ENCODE measurements around the gene NEK4. TPM values are rescaled to one million over a fixed set of nuclear protein-coding genes. Genes with fewer than 3 reads are reported as not detected.
"Not testable (repeated sequence)": the region's sequence is repeated elsewhere in the genome, so short reads cannot be mapped to it uniquely, and the experiment has no call there.

The NEK4 gene
- polyA plus RNA-seq, 3 donors, result 5.3 to 6.2 (median 5.4) TPM

DNA sequence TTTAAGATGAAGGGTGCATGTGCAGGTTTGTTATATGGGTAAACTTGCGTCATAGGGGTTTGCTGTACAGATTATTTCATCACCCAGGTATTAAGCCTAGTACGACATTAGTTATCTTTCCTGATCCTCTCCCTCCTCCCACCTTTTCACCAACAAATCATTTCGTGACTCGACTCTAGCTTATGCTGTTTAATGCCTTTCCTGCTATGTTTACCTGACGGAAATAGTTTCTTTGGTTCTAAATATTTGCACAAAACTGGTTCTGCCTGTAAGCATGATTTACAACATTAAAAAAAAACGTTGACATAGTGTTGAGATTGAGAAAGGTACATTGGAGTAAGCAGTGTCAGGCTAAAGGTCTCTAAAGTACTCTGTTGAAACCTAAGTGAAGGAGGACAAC, 82.5 kb downstream of the NEK4 start:
- WGBS, 3 donors, result 38 to 81% (median 70%) methylated on average over 6 of the region's 6 CpGs
- H3K27ac ChIP-seq (ENCODE audit: low read depth, low read length), result no peak overlapping the region

DNA sequence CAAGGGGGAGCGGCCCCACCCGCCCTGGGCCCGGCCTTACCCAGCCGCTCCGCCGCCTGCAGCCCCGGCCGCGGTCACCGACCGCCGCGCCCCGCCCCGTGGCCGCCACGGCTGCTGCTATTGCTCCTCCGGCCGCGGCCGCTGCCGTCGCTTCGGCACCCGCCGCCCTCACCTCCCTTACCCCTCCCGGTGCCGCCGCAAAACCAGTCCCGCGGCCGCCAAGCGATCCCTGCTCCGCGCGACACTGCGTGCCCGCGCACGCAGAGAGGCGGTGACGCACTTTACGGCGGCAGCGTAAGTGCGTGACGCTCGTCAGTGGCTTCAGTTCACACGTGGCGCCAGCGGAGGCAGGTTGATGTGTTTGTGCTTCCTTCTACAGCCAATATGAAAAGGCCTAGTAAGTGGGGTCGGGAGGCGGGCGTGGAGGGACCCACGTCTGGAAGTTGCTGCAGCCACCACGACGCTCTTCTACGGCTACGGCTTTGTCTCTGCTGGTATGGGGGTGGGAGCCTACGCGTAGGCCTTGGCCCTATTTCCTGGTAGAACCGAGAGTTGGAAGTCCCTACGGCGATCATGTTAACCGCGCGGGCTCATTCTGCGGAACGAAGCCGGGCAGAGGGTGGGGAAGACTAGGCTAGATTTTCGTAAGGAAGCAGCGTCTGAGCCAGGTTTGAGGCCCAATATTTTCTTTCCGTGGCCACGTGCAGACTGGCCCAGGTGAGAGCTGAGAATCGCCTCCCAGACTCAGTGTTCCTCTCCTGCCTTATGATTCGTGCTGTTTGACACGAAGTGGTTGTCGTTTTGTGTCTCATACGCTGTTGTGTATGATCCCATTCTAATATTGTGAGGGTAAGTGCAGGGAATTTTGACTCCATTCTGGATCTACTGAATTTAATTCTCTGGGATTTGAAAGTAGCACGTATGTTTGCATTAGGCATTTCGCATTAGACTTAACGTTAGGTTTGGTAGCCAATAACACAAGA, 84.7 kb downstream of the NEK4 start, which contains the start of the genes GNL3 and PBRM1:
Gene GNL3 (plus strand): TSS at position 324 of the 983 bp plus-strand sequence. CDS start 61 bp downstream, at position 385.
Gene PBRM1 (minus strand): TSS at position 205 of the 983 bp plus-strand sequence.
- H3K27ac ChIP-seq (ENCODE audit: low read depth, low read length), result peak within 1 kb of the TSS; percentile 88
- WGBS, 3 donors, result 0 to 1% (median 1%) methylated on average over 67 to 82 of the region's 82 CpGs

DNA sequence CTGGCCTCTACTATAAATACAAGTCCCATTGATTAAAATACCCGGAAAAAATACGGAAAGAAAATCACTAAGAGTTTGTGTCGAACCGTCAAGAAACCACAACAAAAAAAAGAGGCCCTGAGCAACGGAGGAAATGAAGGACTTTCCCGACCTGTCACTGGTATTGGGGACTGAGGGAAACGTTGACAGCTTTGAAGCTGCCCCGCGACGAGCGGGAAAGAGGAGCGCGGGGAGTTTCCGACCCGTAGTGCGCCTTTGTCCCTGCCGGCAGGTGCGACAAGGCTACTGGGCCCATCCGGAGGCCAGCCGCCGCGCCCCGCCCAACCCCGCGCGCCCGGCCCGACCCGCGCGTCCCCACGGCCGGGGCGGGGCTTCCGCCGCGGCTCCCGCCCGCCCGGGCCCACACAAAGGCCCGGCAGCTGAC, 85.4 kb downstream of the NEK4 start:
- 0% methylated on average over 24 to 41 of the region's 41 CpGs for WGBS, 3 donors
- H3K27ac ChIP-seq (ENCODE audit: low read depth, low read length), result peak overlapping the region; percentile 88

DNA sequence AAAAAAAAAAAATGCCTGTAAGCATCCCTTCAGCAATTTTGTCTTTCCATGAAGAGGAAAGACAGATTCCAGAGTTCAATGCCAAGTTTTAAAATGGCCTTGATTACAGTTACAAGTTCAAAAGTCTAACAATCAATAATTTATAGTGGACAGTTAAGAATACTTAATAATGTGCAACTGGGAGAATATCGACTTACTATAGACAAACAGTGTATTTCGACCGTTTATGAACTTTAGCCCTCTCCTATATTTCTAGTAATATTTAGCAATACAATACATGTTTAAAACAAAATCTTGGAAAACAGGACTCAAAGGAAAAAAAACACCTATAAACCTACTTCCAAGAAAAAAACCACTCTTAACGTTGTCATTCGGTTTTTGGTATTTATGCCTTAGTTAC, 86.6 kb downstream of the NEK4 start:
- WGBS, 3 donors, result 19 to 55% (median 53%) methylated on average over 5 of the region's 5 CpGs
- no peak overlapping the region for H3K27ac ChIP-seq (ENCODE audit: low read depth, low read length)

DNA sequence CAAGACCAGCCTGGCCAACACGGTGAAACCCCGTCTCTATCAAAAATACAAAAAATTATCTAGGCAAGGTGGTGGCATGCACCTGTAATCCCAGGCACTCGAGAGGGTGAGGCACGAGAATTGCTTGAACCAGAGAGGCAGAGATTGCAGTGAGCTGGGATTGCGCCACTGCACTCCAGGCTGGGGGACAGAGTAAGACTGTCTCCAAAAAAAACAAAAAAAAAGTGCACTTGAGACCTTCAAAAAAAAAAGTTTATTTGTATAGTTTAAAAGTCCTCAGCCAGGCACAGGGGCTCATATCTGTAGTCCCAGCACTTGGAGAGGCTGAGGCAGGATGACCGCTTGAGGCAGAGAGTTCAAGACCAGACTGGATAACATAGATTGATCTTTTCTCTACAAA, 87.1 kb downstream of the NEK4 start:
- no peak overlapping the region for H3K27ac ChIP-seq (ENCODE audit: low read depth, low read length)

DNA sequence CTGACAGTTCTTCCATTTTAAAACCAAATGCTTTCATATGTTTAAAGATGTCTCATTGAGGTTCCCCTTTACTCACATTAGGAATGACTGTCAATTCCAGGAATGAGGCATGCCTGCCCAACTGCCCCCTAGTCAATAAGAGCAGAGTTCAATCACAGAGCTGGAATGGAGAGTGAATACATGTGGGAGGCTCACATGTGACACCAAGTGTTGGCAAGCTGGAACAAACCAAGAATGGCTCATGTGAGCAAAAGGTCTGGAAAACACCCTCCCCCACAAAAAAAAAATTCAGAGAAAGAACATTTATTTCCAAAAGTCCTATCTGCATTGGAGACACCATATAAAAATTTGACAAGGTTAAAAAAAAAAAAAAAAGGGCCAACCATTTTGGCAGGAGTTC, 88.7 kb downstream of the NEK4 start:
- H3K27ac ChIP-seq (ENCODE audit: low read depth, low read length), result no peak overlapping the region

More for the DNA sequence above, 87.1 kb downstream of the NEK4 start:
- WGBS, 3 donors, result 66 to 70% (median 70%) methylated on average over 6 of the region's 6 CpGs

DNA sequence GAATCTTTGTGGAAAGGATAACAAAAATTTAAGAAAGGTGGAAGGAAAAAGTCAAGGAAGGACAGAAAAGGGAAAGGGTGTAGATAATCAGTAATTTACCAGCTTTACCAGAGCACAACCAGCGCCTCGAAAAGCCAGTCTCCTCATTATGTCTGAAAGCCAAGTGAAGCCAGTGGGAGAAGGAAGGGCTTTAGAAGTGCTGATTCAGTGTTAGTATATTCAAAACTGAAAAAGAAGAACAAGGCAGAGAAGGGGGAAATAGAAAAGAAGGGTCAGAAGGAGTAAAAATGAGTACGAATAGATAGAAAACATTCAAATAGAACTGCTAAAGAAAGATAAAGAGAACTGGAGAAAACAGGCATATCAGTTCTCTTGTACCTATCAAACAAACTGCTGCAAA, 89.1 kb downstream of the NEK4 start:
- no peak overlapping the region for H3K27ac ChIP-seq (ENCODE audit: low read depth, low read length)
- WGBS, 3 donors, result 35 to 49% (median 36%) methylated on average over 3 of the region's 3 CpGs

DNA sequence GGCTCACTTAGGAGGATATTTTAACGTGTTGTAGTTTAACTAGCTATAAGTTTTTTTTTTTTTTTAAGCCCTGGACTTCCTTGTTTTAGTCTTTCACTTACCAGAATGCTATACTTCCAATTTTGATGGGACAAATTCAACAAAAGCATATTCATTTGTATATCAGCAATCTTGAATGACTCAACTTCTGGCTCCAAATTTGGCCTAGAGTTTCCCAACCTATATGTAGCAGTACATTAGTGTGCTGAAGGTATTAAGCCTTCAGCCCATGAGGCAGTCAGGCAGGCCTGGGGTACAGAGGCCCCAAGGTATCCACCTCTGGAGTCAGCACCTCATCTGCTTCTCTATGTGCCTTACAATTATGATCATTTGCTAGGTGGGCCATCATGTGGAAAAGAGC, 90.9 kb downstream of the NEK4 start:
- 9 to 60% (median 59%) methylated on average over 1 of the region's 1 CpG for WGBS, 3 donors

DNA sequence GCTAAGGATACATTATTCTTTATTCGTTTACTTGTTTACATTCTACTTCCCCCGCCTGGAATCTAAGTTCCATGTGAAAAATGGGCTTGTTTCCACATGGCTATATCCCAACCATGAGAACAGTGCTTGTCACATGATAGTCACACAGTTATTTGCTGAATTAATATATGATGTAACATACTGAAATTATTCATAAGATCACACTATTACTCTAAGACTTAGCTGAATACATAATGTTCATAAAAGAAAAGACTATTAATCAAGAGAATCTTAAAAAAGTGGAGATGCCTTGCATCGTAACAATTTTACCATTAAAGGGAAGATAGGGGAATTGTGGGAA, 91.6 kb downstream of the NEK4 start:
- 59 to 92% (median 91%) methylated on average over 3 of the region's 3 CpGs for WGBS, 3 donors

More for the DNA sequence above, 90.9 kb downstream of the NEK4 start:
- no peak overlapping the region for H3K27ac ChIP-seq (ENCODE audit: low read depth, low read length)

DNA sequence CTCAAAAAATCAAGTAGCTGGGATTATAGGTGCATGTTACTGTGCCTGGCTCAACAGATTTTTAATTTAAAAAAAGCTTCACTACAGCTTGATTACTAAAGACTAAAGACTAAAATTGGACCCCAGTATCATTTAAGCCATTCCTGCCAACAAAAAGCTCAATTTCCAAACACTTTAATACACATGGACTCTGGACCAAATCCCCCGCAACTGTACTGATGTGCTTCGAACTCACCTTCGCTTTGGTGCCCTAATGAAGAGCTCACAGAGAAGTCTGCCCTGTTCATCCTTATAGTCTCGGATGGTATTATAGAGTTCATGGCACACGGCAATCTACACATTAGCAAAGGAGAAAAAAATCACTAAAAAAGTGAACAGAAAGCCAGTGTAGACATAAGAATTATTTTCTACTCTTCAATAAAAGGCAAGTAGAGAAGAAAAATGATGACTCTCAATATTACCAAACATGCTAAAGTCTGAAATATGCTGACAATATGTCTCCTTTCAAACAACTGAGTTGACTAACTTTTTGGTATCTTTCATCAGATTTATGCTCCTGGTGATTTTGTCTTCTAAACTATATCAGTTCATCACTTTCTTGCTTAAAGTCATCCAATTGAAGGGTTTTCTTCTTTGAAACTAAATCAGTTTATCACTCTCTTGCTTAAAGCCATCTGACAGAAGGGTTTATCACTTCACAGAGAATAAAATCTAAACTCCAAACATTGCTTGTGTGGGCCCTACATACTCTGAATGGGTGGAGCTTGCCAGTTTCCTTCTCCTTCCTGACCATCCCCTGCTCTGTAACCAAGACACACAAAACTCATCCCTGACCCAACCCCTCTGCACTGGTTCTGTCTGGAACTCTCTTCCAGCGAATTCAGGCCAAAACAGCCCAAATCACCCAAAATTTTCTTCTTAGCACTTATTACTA, 92.2 kb downstream of the NEK4 start:
- H3K27ac ChIP-seq (ENCODE audit: low read depth, low read length), result no peak overlapping the region
- 94 to 98% (median 94%) methylated on average over 6 of the region's 6 CpGs for WGBS, 3 donors

More for the DNA sequence above, 91.6 kb downstream of the NEK4 start:
- H3K27ac ChIP-seq (ENCODE audit: low read depth, low read length), result no peak overlapping the region

DNA sequence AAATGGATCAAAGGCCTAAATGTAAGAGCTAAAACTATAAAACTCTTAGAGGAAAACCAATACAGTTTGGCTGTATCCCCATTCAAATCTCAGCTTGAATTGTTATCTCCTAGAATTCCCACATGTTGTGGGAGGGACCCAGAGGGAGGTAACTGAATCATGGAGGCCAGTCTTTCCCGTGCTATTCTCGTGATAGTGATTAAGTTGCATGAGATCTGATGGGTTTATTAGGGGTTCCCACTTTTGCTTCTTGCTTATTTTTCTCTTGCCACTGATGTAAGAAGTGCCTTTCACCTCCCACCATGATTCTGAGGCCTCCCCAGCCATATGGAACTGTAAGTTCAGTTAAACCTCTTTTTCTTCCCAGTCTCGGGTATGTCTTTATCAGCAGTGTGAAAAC, 94.5 kb downstream of the NEK4 start:
- not testable (repeated sequence) for H3K27ac ChIP-seq (ENCODE audit: low read depth, low read length)
- WGBS, 3 donors, result 65 to 80% (median 80%) methylated on average over 3 of the region's 3 CpGs

DNA sequence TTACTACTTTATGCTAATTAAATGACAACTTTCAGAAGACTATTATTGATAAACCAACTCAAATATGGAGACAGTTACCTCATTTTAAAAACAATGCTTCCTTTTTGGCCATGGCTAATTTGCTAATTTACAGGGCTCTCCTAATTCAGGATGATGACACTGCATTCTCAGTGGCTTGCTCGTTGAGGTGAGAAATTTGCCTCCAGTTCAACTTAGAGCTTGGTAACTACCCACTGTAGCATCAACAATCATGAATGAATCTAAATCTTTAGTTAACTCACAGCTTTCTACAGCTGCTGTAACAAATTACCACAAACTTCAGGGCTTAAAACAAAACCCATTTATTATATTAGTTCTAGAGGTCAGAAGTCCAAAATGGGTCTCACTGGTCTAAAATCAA, 99.1 kb downstream of the NEK4 start:
- 27 to 54% (median 47%) methylated on average over 1 of the region's 1 CpG for WGBS, 3 donors
- no peak overlapping the region for H3K27ac ChIP-seq (ENCODE audit: low read depth, low read length)

DNA sequence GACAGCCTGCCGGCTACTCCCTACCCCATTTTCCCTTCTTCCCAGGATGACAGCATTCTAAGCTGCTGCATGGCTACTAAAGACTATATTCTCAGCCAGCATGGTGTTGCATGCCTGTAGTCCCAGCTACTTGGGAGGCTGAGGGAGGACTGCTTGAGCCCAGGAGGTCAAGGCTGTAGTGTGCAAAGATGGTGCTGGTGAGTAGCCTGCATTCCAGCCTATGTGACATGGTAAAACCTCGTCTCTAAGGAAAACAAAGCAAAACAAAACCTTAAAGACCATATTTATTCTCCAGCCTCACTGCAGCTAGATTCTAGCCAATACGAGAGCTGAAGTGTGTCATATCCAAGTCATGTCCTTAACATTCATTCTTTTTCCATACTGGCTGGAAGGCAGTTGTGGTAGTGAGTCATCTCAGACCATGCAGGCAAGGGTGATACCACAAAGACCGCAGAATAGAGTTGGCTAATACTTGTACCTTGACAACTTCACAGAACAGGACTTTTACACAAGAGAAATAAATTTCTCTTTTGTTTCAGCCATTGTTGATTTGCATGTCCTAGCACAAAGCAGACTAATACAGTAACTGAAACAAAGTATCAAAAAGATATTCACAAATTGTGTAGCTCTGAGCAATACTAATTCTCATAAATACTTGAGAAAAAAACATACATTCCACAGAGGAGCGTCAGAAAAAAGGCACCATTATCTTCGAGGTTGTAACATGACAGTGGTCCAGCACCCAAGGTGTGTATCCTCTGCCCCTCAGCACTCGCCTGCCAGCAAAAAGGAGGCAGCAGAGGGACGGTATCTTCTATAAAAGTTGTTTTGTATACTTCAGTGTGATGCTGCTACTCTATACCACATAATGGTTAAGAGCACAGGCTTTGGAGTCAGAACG, 99.9 kb downstream of the NEK4 start:
- no peak overlapping the region for H3K27ac ChIP-seq (ENCODE audit: low read depth, low read length)
- WGBS, 3 donors, result 68 to 88% (median 69%) methylated on average over 9 of the region's 9 CpGs

DNA sequence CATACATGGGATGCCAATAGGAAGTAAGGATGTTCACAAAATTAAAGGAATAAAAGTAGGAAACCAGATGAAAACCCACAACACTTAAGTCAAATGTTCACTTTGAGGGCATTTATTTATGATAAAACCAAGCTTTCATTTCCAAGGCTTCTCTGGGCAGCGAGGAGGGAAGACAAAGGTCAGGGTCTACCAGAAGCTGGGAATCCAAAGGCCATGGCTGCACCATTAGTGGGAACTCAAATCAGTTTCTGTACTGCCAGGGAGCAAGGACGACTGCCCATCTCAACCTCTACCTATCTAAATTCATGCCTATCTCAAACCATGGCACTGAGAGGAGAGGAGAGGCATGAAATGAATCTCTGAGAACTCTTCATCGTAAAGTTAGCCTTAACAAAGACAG, 107.6 kb downstream of the NEK4 start:
- 73 to 95% (median 93%) methylated on average over 3 of the region's 3 CpGs for WGBS, 3 donors
- no peak overlapping the region for H3K27ac ChIP-seq (ENCODE audit: low read depth, low read length)

DNA sequence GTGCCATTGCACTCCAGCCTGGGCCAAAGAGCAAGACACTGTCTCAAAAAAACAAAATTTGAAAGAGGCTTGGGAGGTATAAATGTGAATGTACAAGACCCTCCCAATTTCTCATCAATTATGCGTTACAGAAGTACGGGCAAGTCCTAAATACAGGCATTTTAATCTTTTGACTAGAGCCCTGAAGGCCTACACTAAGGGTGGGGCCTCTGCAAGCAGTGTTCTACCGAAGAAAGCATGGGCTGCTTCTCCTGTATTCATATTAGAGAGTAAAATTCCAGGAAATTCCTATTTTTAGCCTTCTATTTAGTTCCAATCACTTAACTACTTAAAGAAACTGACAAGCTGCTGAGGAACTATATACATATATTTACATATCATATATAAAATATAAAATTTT, 110.7 kb downstream of the NEK4 start:
- WGBS, 3 donors, result 58 to 90% (median 60%) methylated on average over 3 of the region's 3 CpGs
- no peak overlapping the region for H3K27ac ChIP-seq (ENCODE audit: low read depth, low read length)

Data from adipose tissue (tissue), 3 donors.